A549 (cell line): ENCODE results near the gene SUPV3L1.

Source experiments
- GATA3 ChIP-seq: IDR thresholded peaks from 2 replicates; pipeline ENCODE4 v1.6.1; 2012; ENCODE audit warnings: borderline replicate concordance
- JUNB ChIP-seq: fragments of >200 bp; sonication (Bioruptor Twin); formaldehyde crosslinking; IDR thresholded peaks from 2 replicates; pipeline ENCODE4 v1.6.1; 2016
- POLR2A ChIP-seq: IDR thresholded peaks from 2 replicates; pipeline ENCODE4 v1.6.1; 2012; ENCODE audit warnings: mild to moderate bottlenecking, low read length
- ZFP36 ChIP-seq: fragments of 450-650 bp; IDR thresholded peaks from 2 replicates; pipeline ENCODE4 v1.6.1; 2014; ENCODE audit warnings: borderline replicate concordance; ENCODE audit not compliant: partially characterized antibody

DNA sequence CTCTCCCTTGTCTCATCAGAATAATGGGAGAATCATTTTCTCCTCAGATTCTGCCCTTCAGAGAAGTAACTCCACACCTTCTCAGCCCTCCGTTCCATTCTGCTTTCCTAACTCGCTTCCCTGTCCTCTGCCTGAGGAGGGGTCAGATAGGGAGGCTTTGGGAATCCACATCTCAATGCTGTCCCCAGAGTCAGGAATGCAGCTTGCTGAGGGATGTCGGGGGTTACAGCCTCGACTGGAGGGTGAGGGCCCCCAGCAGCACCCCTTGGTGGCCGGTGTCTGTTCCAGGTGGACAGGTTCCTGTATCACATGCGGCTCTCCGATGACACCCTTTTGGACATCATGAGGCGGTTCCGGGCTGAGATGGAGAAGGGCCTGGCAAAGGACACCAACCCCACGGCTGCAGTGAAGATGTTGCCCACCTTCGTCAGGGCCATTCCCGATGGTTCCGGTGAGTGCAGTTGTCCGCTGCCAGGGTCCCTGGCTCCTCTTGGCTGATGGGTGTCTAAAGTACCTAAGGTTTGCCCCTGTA, 47.0 kb downstream of the SUPV3L1 start:
- TF ChIP-seq ZFP36 (no peak), POLR2A (no peak), GATA3 (no peak), JUNB (no peak)
